GM12801 (cell line): ENCODE data around the gene CNOT3.

Source experiments
- CTCF ChIP-seq: IDR thresholded peaks from one replicate; pipeline ENCODE4 v1.5.1; 2011; ENCODE audit warnings: control low read depth; ENCODE audit not compliant: insufficient read length; ENCODE audit errors: extremely low read depth

CNOT3 gene

GRCh38 chr19:54102421-54103169 is 35.0 kb upstream of the CNOT3 start, which contains the start of gene NDUFA3:
TSS of gene NDUFA3 (plus strand) at chr19:54102855. CDS start at chr19:54102879, 24 bp downstream.
- no peak for TF ChIP-seq CTCF

GRCh38 chr19:54104998-54105715 is 32.4 kb upstream of the CNOT3 start:
- TF ChIP-seq CTCF = no peak

GRCh38 chr19:54105796-54106195 is 31.8 kb upstream of the CNOT3 start:
- TF ChIP-seq CTCF = no peak

GRCh38 chr19:54106716-54107115 is 30.8 kb upstream of the CNOT3 start:
- no peak for TF ChIP-seq CTCF

- no peak for TF ChIP-seq CTCF
These were observed 29.6 kb upstream of the CNOT3 start for GRCh38 chr19:54107876-54108490.

GRCh38 chr19:54108496-54108895 is 29.1 kb upstream of the CNOT3 start:
- TF ChIP-seq CTCF = no peak

GRCh38 chr19:54109651-54110050 is 27.9 kb upstream of the CNOT3 start:
- no peak for TF ChIP-seq CTCF
